HG02973 (cell line): ENCODE measurements around the gene CATSPERB.
"Not testable (repeated sequence)": the region's sequence is repeated elsewhere in the genome, so short reads cannot be mapped to it uniquely, and the experiment has no call there.

Experiments
- ATAC-seq: cut with Tn5 transposase; IDR thresholded peaks from one replicate; pipeline ENCODE4 v1.9.1; 2021; ENCODE audit warnings: moderate library complexity; ENCODE audit not compliant: unreplicated experiment

The CATSPERB gene

GRCh38 chr14:91677687-91678086 lies 54.2 kb downstream of the CATSPERB start:
- ATAC-seq: not testable (repeated sequence)

GRCh38 chr14:91674911-91675310 lies 57.0 kb downstream of the CATSPERB start:
- ATAC-seq: no peak

DNA sequence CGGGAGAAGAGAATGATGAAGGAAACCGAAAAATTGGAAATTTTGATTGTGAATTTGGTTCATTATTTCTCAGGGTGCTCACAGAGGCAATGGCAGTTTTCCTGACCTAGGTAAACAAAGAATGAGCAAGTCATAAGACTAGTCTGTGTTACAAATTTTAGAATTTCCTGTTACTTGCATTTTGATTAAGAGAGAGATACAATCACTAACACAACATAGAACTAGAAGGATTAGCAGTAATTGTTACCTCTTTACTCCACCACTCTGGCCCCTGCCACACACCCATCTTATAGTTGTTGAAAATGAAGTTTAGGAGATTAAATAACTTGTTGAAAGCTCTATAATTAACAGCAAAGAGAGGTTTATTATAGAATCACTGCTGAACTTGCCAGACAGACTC lies 62.0 kb downstream of the CATSPERB start:
- no peak for ATAC-seq

DNA sequence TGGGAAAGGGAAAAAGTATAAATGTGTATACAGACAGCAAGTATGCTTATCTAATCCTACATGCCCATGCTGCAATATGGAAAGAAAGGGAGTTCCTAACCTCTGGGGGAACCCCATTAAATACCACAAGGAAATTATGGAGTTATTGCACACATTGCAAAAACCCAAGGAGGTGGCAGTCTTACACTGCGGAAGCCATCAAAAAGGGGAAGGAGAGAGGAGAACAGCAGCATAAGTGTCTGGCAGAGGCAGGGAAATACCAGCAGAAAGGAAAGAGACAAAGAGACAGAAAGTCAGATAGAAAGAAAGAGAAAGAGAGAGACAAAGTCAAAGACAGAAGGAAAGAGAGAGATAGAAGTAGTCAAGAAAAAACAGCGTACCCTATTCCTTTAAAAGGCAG lies 64.8 kb downstream of the CATSPERB start:
- not testable (repeated sequence) for ATAC-seq

DNA sequence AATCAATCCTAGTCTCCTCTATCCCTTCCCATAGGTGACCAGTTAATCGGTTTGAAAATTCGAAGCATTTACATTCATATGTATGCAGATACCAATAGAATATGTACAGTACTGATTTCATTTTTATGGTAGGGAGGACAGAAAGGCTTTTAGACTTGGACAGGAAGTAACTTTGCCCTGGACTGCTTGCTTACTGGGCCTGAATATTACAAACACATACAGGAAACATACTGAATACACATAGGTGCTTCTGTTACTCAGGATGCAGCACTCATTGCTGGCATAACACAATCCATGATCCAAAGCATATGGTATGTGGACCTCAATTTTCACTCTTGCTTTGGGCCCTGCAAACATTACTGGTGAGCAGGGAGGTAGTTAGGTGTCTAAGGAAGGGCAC lies 71.1 kb downstream of the CATSPERB start:
- no peak for ATAC-seq

DNA sequence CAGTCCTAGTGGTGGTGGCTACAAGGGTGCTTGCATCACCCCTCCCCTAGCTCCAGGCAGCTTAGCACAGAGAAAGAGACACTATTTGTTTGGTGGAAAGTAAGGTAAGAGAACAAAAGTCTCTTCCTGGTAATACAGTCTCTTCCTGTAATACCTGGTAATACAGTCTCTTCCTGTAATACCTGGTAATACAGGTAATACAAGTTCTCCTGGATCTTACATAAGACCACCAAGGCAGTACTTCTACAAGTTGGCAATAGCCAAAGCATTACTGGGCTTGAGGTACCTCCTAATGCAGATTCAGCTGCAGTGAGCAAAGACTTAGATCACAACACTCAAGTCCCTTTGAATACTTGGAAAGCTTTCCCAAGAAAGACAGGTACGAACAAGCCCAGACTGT lies 77.0 kb downstream of the CATSPERB start:
- ATAC-seq: no peak

GRCh38 chr14:91653451-91653850 lies 78.4 kb downstream of the CATSPERB start:
- ATAC-seq: no peak

- ATAC-seq: no peak
Observed at GRCh38 chr14:91649930-91650329, 82.0 kb downstream of the CATSPERB start.

- no peak for ATAC-seq
Observed at GRCh38 chr14:91647856-91648255, 84.0 kb downstream of the CATSPERB start.

GRCh38 chr14:91636604-91637003 lies 95.3 kb downstream of the CATSPERB start:
- no peak for ATAC-seq

GRCh38 chr14:91624757-91625156 lies 107.1 kb downstream of the CATSPERB start:
- no peak for ATAC-seq

- ATAC-seq: no peak
Observed at GRCh38 chr14:91614187-91614586, 117.7 kb downstream of the CATSPERB start.

DNA sequence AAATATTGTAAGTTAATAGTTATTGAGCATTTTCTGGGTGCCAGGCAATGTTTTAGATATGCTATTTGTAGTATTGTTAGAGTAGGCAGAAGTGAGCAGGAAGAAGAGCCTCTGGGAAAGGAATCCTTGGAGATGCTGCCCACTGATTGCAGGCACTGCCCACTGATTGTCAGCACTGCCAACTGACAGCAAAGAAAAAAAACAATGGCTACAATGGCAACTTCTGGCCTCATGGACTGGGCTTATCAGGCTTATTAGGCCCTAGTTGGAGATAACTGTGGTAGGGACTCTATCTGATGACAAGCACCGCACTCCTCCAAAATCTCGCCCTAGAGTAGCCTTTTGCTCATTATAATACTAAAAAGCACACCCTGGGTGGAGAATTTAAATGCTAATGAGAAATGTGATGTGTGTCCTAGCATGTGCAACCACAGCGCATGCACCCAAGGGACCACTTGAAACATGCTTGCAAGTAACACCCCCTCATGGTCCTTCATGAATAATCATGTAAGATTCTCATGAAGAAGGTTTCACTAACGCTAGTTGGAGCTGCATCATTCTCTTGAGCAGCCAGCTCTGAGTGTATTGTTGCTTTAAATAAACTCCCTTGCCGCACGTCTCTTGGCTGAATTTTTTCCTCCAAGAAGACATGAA lies 118.3 kb downstream of the CATSPERB start:
- no peak for ATAC-seq

DNA sequence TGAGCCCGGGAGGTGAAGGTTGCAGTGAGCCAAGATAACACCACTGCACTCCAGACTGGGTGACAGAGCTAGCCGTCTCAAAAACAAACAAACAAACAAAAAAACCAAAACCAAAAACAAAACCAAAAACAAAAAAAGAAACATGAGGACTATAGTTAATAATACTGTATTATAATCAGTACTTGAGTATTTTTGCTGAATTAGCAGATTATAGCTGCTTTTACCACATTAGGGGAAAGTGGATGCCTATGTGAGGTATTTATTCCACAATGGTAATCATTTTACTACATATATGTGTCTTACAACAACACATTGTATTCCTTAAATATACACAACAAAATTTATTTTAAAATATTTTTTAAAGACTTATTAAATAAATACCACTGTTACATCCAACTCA lies 120.4 kb downstream of the CATSPERB start:
- no peak for ATAC-seq

- ATAC-seq: no peak
Observed at GRCh38 chr14:91609161-91609560, 122.7 kb downstream of the CATSPERB start.

GRCh38 chr14:91607322-91608047 lies 124.4 kb downstream of the CATSPERB start:
- ATAC-seq: no peak

GRCh38 chr14:91606851-91607250 lies 125.0 kb downstream of the CATSPERB start:
- no peak for ATAC-seq

- ATAC-seq: not testable (repeated sequence)
Observed at GRCh38 chr14:91604611-91605010, 127.3 kb downstream of the CATSPERB start.

DNA sequence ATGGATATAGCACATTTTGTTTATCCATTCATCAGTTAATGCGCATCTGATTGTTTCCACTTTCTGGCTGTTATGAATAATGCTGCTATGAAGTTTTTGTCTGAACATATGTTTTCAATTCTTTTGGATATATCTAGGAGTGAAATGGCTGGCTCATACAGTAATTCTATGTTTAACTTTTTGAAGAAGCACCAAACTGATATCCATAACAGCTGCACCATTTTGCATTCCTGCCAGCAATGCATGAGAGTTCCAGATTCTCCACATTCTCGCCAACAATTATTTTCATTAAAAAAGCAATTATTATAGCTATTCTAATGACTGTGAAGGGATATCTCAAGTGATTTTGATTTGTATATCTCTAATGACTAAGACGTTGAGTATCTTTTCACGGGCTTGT lies 131.9 kb downstream of the CATSPERB start:
- ATAC-seq: no peak

- ATAC-seq: no peak
Observed at GRCh38 chr14:91595736-91596135, 136.2 kb downstream of the CATSPERB start.

GRCh38 chr14:91593957-91594356 lies 137.9 kb downstream of the CATSPERB start:
- ATAC-seq: not testable (repeated sequence)

DNA sequence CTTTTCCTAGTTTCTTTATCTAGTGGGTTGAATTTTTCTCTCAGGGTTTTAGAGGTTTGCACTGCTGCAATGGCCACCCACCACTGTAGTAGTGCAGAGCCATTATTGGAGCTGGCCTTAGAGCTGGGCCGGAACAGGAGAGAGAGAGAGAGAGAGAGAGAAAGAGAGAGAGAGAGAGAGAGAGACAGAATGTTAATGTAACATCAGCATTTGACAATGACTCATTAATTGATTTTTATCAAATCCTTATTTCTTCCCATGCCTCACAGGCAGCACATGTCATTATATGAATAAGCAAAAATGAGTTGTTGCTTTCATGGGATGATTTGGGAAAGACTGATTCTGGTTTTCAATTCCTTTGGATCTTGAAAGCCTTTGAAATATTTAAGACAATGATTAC lies 145.5 kb downstream of the CATSPERB start:
- no peak for ATAC-seq

DNA sequence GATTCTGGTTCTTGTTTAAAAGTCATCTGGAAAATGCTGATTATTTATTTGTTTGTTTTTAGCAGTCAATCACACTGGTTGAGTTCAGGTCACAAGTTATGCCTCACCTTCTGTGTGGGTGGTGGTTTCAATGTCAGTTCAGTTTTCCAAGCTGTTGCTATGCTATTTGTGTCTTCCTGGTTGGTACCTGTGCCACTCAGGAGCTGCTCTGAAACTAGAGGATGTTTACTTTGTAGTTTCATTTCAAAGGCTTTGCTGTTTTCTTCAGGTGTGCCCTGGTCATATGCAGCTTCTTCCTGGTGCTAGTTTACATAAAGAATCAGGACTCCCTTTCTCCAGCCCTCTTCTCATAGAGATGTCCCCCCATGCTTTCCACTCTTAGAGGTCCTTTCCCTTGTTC lies 146.0 kb downstream of the CATSPERB start:
- no peak for ATAC-seq
